ENCODE results near the gene STAT2. TPM values are rescaled to one million over a fixed set of nuclear protein-coding genes. Genes with fewer than 3 reads are reported as not detected.
"Not testable (repeated sequence)": the region's sequence is repeated elsewhere in the genome, so short reads cannot be mapped to it uniquely, and the experiment has no call there.

Gene STAT2
- 125 TPM for total RNA-seq

DNA sequence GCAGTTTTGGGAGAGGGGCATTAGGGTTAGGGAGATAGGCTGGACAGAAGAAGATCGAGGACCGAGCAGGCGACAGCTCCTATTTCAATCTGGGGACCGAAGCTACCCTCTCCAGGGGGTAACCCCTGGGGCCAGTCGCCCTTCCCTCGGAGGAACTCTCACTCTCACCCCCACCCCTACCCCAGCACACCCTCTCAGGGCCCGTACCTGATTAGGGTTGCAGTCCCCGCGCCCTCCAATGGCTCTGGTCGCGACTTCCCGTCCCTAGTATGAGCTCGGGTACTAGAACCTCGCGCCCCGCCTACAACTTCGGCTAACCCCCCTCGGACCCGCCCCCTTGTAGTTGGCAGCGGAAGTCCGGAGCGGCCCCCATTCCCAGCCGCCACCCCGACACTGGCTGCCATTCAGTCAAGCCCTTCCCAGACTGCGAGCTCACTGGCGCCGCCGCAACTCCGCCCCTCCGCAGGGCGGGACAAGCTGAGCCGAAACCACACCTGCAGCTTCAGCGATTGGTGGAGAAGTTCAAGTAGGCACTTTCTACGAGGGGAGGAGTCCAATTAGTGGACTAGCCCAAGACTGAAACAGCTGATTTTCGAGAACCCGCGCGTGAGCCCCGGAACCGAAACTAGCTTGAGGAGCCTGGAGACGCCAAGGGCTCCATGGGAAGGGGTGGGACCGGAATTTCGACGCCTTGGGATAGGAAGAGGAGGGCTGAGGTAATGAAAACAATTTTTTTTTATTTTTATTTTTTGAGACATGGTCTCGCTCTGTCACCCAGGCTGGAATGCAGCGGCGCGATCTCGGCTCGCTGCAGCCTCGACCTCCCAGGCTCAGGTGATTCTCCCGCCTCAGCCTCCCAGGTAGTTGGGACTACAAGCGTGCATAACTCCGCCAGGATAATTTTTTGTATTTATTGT, at the start of gene STAT2:
Gene STAT2 (minus strand): TSS at position 257 of the 917 bp plus-strand sequence. CDS start 3,536 bp downstream, outside the sequence.
- DNase-seq (ENCODE audit: low spot score): peak; percentile 99

DNA sequence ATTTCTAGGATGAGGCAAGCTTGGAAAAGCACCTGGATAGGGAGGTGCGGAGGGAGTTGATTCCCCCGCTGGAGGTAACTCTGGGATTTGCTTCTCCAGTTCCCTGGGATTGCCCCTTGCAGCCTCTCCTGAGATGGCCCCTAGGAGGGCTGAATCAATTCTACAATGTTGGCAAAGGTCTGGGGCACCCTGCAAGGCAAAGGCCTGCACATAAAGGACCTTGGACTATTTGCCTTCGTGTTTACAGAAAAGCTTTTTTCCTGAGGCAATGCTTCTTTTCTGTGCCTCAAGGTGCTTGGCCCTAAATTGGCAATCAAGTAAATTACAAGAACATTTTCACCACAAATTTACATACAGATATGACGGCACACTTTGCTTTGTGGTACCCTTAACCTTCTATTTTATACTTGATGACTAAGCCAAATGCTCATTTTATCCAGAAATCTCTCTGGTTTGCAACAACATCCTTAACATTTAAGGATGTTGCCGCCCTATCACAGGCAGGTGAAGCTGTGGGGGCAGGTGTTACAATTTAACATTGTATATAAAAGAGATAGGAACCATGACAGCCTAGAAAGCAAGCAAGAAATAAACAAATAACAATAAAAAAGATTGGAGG, 49.0 kb upstream of the STAT2 start:
- no peak for DNase-seq (ENCODE audit: low spot score)

DNA sequence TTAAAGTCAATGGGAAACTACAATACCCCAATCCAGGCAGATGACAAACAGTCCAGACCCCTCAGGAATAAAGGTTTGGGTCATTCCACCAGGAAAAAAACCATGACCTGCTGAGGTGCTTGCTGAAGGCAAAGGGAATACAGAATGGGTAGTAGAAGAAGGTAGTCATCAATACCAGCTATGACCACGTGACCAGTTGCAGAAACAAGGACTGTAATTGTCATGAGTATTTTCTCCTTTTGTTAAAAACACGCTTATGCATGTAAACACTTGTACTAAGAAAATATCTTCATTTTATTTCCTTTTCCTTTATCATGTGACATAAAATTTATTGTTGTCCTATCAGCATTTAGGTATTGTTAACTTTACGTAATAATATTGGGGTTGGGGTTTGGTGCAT, 44.3 kb upstream of the STAT2 start:
- not testable (repeated sequence) for DNase-seq (ENCODE audit: low spot score)

DNA sequence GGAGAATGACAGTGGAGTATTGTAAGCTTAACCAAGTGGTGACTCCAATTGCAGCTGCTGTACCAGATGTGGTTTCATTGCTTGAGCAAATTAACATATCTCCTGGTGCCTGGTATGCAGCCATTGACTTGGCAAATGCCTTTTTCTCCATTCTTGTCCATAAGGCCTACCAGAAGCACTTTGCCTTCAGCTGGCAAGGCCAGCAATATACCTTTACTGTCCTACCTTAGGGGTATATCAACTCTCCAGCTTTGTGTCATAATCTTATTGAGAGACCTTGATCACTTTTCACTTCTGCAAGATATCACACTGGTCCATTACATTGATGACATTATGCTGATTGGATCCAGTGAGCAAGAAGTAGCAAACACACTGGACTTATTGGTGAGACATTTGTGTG, 41.7 kb upstream of the STAT2 start:
- DNase-seq (ENCODE audit: low spot score): not testable (repeated sequence)

DNA sequence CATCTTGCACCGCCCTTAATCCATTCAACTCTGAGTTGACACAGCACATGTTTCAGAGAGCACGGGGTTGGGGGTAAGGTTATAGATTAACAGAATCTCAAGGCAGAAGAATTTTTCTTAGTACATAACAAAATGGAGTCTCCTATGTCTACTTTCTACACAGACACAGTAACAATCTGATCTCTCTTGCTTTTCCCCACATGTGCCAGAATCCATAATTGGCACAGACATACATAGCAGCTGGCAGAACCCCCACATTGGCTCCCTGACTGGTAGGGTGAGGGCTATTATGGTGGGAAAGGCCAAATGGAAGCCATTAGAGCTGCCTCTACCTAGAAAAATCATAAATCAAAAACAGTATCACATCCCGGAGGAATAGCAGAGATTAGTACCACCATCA, 41.2 kb upstream of the STAT2 start:
- not testable (repeated sequence) for DNase-seq (ENCODE audit: low spot score)

DNA sequence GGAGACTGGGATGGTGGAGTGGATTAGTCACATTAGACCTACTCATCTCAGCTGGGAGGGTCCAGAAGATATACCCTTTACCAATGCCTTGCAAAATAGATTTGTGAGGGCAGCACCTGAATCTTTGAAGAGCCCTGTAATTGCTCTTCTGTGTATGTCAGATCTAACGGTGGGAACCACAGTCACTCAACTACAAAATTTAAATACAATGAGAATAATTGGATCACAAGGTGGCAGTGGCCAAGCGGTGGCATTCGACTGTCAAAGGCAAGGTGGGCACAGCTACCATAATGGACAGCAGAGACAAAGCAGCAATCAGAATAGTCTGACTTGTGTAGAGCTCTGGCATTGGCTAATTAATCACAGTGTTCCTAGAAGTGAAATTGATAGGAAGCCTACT, 39.6 kb upstream of the STAT2 start:
- not testable (repeated sequence) for DNase-seq (ENCODE audit: low spot score)

DNA sequence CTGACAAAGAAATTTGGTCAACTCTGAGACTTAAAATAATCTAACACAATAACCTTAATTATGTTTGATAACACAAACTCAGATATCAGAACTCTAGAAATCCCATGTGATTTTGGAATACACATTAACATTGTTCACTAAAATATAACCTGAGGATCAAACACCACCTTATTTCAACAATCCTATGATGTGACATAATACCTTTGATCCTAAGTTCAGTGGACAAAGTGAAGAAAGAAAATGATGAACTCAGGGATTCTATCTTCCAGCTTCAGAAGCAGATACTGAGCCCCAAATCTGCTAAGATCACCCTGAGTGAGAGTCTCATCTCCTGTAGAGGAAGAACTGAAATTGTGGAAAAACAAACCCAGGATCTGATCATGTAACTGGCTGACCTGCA, 38.4 kb upstream of the STAT2 start:
- no peak for DNase-seq (ENCODE audit: low spot score)

DNA sequence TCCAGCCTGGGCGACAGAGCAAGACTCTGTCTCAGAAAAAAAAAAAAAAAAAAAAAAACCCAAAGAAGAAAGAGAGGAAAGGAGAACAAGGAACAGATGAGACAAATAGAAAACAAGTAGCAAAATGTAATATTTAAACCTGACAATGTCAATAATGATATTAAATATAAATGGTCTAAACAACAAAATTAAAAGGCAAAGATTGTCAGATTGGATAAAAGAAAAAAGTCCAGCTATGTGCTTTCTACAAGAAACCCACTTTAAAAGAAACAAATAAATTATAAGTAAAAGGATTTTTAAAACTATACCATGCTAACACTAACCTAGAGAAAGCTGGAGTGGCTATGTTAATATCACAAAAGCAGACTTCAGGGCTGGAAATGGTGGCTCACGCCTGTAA, 32.4 kb upstream of the STAT2 start:
- DNase-seq (ENCODE audit: low spot score): no peak

DNA sequence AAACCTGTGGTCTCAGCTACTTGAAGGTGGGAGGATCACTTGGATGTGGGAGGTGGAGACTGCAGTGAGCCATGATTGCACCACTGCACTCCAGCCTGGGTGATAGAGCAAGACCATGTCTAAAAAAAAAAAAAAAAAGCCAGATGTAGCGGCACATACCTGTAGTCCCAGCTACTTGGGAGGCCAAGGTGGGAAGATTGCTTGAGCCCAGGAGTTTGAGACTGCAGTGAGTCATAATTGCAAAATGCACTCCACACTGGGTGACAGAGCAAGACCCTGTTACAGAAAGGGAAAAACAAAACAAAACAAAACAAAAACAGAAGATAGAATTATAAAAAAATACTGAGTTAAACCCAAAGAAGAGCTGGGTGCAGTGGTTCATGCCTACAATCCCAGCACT, 31.8 kb upstream of the STAT2 start:
- DNase-seq (ENCODE audit: low spot score): no peak

DNA sequence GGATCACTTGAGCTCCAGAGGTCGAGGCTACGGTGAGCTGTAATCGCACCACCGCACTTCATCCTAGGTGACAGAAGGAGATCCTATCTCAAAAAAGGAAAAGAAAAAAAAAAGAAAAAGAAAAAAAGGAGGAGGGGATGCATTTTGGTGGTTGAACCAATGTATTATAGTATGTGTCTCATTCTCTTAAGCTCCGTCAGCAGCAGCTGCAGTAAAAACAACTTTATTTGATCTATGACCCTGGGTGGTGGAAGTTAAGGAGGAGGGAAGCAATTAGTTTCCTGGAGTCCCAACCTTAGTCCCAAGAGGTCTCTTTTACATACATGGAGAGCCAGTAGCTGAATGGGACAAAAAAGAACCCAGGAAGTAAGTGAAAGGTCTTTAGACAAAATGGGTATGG, 29.5 kb upstream of the STAT2 start:
- no peak for DNase-seq (ENCODE audit: low spot score)

DNA sequence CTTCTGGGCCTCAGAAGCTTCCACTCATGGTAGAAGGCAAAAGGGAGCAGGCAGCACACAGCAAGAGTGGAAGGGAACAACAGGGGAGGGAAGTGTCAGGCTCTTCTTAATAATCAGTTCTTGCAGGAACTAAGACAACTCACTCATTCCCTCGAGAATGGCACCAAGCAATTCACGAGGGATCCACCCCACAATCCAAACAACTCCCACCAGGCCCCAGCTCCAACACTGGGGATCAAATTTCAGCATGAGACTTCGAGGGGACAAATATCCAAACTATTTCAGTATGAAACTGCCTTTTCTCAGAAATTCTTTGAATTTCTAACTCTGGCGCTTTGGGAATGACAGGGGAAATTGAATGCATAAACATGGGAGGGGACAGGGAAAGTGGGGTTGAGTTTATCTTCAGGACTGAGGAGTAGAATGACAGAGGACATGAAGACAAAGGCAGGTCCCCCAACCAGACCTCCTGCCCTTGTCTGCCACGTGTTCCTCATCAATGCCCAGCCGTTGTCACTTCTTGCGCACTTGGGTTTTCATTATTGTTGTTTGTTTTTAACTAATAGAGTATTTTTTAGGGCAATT, 27.3 kb upstream of the STAT2 start:
- no peak for DNase-seq (ENCODE audit: low spot score)

DNA sequence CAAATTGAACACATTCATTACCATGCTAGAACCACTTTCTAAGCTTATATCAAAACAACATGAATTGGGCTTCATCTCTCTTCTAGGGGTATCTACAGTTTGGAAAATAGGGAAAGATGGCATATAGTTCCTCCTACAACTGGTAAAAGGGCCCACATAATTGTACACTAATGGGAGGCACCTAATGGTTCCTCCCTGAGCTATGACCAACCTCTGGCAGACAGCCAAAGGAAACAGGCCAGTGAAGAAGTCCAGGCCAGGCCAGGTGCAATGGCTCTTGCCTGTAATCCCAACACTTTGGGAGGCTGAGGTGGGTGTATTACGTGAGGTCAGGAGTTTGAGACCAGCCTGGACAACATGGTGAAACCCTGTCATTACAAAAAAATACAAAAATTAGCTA, 26.0 kb upstream of the STAT2 start:
- peak; percentile 22 for DNase-seq (ENCODE audit: low spot score)

DNA sequence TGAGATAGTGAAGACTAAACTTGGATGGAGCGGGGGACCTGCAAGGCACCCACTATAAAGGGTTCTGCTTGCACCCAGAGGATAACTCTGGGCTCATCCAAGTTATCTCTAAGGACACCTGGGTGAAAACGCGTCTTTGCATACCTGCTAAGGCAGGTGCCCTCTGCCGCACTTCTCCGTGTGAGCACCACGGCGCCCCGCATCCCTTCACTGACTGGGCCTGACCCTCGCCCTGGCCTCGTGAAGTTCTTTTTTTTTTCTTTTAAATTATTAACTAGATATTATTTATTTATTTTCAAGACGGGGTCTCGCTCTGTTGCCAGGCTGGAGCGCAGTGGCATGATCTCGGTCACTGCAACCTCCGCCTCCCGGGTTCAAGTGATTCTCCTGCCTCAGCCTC, 22.7 kb upstream of the STAT2 start:
- DNase-seq (ENCODE audit: low spot score): no peak

DNA sequence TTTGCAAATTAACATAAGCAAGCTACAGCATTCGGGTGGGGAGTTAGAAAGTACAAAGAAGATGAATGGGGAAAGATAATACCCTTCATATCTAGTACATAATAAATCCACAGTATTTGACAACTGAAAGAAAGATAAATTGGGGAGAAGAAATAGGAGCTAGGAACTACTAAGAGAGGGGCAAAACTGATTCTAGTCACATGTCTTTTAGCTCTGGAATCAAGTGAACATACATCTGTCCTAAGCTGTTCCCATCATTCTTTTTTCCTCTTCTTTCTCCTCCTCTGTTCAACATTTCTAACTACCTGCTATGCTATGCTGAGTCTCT, 18.0 kb upstream of the STAT2 start:
- DNase-seq (ENCODE audit: low spot score): no peak

DNA sequence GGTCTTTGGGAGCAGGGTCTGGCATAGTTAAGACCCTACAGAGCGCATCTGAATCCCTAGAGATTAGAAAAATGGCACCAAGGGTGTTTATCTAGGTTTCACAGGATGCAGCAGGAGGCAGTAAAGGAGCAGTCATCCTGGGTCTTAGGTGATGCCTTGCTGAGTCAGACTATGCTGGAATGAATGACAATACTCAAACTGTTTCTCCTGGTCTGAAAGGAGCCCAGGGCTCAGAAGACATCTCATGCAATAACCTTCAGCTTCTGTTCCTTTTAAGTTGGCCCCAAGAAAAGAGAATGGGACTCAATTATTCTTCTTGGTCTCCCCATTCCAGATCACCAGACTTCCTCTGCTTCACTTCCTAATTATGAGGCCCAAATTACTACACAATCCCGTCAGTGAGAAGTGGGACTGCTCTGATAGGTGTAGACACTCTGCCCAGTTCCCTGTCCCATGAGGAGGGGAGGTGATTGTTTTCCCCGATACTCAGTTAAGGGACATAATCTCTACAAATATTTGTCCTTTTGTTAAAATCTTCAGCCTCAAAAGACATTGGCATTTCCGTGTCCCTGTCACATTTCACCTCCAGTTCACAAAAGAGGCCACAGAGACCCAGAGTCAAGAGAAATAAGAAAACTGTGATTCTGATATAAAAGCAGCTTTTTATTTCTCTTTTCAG, 17.5 kb upstream of the STAT2 start:
- DNase-seq (ENCODE audit: low spot score): no peak

DNA sequence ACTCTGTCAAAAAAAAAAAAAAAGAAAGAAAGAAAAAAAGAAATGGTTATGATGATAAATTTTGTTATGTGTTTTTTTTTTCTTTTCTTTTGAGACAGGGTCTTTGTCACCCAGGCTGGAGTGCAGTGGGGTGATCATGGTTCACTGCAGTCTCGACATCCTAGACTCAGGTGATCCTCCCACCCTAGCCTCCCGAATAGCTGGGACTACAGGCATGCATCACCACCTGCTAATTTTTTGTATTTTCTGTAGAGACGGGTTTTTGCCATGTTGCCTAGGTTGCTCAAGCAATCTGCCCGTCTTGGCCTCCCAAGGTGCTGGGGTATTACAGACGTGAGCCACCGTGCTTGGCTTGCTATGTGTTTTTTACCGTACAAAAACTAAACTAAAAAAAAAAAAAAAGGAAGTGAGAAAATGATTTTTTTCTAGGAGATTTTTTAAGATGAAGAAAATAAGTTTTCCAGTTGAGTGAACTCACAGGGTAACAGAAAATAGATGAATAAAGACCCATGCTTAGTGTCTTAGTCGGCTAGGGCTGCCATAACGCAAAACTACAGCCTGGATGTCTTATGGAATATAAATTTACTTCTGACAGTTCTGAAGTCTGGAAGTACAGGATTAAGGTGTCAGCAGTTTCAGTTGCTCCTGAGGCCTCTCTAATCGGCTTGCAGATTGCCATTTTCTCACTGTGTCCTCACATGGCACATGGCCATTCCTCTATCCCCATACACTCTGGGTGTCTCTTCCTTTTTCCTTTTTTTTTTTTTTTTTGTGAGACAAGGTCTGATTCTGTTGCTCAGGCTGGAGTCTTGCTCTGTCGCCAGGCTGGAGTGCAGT, 15.9 kb upstream of the STAT2 start:
- no peak for DNase-seq (ENCODE audit: low spot score)

DNA sequence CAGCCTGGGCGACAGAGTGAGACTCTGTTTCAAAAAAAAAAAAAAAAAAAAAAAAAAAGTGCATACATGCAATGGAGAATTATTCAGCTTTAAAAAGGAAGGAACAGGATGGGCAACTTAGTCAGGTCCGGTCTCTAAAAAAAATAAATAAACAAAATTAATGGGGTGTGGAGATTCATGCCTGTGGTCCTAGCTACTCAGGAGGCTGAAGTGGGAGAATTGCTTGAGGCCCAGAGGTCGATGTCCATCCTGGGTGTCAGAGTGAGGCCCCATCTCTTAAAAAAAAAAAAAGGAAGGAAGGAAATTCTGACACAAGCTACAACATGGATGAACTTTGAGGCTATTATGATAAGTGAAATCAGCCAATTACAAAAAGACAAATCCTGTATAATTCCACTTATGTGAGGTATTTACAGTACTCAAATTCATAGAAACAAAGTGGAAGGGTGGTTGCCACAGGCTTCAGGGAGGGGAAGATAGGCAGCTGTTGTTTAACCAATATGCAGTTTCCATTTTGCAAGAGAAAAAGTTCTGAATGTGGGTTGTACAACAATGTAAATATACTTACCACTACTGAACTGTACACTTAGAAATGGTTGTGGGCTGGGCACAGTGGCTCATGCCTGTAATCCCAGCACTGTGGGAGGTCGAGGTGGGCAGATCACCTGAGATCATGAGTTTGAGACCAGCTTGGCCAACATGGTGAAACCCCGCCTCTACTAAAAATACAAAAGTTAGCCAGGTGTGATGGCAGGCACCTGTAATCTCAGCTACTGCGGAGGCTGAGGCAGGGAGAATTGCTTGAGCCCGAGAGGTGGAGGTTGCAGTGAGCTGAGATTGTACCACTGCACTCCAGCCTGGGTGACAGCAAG, 15.1 kb upstream of the STAT2 start:
- no peak for DNase-seq (ENCODE audit: low spot score)

DNA sequence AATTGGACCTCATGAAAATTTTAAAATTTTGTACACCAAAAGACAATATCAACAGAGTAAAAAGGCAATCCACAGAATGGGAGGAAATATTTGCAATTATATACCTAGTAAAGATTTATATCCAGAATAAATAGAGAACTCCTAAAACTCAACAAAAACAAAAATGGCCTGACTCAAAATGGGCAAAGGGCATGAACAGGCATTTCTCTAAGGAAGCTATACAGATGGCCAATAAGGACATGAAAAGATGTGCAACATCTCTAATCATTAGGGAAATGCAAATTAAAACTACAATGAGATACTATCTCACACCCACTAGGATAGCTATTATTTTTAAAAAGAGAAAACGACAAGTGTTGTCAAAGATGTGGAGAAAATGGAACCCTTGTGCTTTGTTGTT, 13.6 kb upstream of the STAT2 start:
- no peak for DNase-seq (ENCODE audit: low spot score)

DNA sequence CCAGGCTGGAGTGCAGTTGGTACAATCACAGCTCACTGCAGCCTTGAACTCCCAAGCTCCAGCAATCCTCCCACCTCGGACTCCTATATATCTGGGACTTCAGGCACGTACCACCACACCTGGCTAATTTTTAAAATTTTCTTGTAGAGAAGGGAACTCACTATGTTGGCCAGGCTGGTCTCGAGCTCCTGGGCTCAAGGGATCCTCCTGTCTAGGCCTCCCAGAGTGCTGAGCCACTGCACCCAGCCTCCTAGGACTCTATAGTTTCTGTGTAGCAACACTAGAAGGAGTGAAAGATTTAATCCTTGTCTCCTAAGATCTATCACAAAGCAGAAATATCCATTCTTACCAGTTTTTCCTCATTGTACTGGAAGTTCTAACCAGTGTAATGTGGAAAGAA, 7.0 kb upstream of the STAT2 start:
- no peak for DNase-seq (ENCODE audit: low spot score)

Data from mucosa of gallbladder (tissue), 1 donor.